Liver (tissue), 9 donors: ENCODE results near the gene CFAP69. TPM values are rescaled to one million over a fixed set of nuclear protein-coding genes. Genes with fewer than 3 reads are reported as not detected.

Experiments used
- DNase-seq: peaks from one replicate; pipeline ENCODE4 v3.0.0-alpha.2; 2017; ENCODE audit warnings: low spot score
- H3K27ac ChIP-seq, 2 donors: one replicate each; pipeline ENCODE4 v1.7.0; 2013; ENCODE audit warnings: inconsistent platforms in 2 of 2, low read length in 2 of 2, control low read depth in 1 of 2, low read depth in 1 of 2, mild to moderate bottlenecking in 1 of 2
- H3K27me3 ChIP-seq, 4 donors: one replicate each; pipeline versions ENCODE4 v1.6.1 to v1.7.0; 2013; ENCODE audit warnings: low read length in 3 of 4, inconsistent platforms in 1 of 4, mild to moderate bottlenecking in 1 of 4, moderate library complexity in 1 of 4; ENCODE audit not compliant: control insufficient read depth in 4 of 4, insufficient read depth in 4 of 4
- H3K36me3 ChIP-seq, 4 donors: one replicate each; pipeline versions ENCODE4 v1.6.1 to v1.7.0; 2013; ENCODE audit warnings: low read length in 3 of 4, mild to moderate bottlenecking in 3 of 4, low read depth in 1 of 4, moderate library complexity in 1 of 4; ENCODE audit not compliant: control insufficient read depth in 4 of 4, insufficient read depth in 3 of 4
- H3K4me1 ChIP-seq, 4 donors: one replicate each; pipeline versions ENCODE4 v1.6.1 to v1.7.0; 2013; ENCODE audit warnings: low read length in 3 of 4, mild to moderate bottlenecking in 3 of 4, moderate library complexity in 1 of 4; ENCODE audit not compliant: control insufficient read depth in 4 of 4, insufficient read depth in 4 of 4
- H3K4me3 ChIP-seq, 3 donors: one replicate each; pipeline versions ENCODE4 v1.6.1 to v1.7.0; 2013; ENCODE audit warnings: low read length in 3 of 3, control low read depth in 1 of 3, low read depth in 1 of 3, mild to moderate bottlenecking in 1 of 3
- H3K9ac ChIP-seq, 2 donors: one replicate each; pipeline ENCODE4 v1.7.0; 2013; ENCODE audit warnings: low read length in 2 of 2, mild to moderate bottlenecking in 2 of 2, moderate library complexity in 2 of 2, control low read depth in 1 of 2, low read depth in 1 of 2
- H3K9me3 ChIP-seq, 4 donors: one replicate each; pipeline versions ENCODE4 v1.6.1 to v1.7.0; 2013; ENCODE audit warnings: low read length in 3 of 4; ENCODE audit not compliant: control insufficient read depth in 4 of 4
- ATF3 ChIP-seq: IDR thresholded peaks from 2 replicates; pipeline ENCODE4 v1.6.1; 2016; ENCODE audit warnings: antibody characterized with exemption
- CTCF ChIP-seq: fragments of 150-350 bp; IDR thresholded peaks from 2 replicates; pipeline ENCODE4 v1.5.1; 2017; ENCODE audit warnings: improper control_type of control experiment, low read depth, low read length; ENCODE audit not compliant: missing input control
- EGR1 ChIP-seq, 2 donors: IDR thresholded peaks; 2 replicates each; pipeline ENCODE4 v1.6.1; 2016 to 2018; ENCODE audit warnings: antibody characterized with exemption in 2 of 2, low read depth in 2 of 2
- FOXA1 ChIP-seq: IDR thresholded peaks from 2 replicates; pipeline ENCODE4 v1.6.1; 2016; ENCODE audit warnings: antibody characterized with exemption
- FOXA2 ChIP-seq: IDR thresholded peaks from 2 replicates; pipeline ENCODE4 v1.6.1; 2016; ENCODE audit warnings: antibody characterized with exemption
- GABPA ChIP-seq, 2 donors: IDR thresholded peaks in 1 of 2; conservative IDR thresholded peaks in 1 of 2; 2 replicates each; pipeline ENCODE4 v1.6.1; 2016; ENCODE audit warnings: antibody characterized with exemption in 2 of 2, mild to moderate bottlenecking in 1 of 2, moderate library complexity in 1 of 2
- HNF4A ChIP-seq, 2 donors: conservative IDR thresholded peaks; 2 replicates each; pipeline ENCODE4 v1.6.1; 2016; ENCODE audit warnings: antibody characterized with exemption in 2 of 2, mild to moderate bottlenecking in 2 of 2
- HNF4G ChIP-seq: IDR thresholded peaks from 2 replicates; pipeline ENCODE4 v1.6.1; 2016; ENCODE audit warnings: antibody characterized with exemption
- JUND ChIP-seq, 2 donors: IDR thresholded peaks; 2 replicates each; pipeline ENCODE4 v1.6.1; 2016; ENCODE audit warnings: antibody characterized with exemption in 2 of 2
- MAX ChIP-seq: IDR thresholded peaks from 2 replicates; pipeline ENCODE4 v1.6.1; 2016; ENCODE audit warnings: antibody characterized with exemption
- NR2F2 ChIP-seq: IDR thresholded peaks from 2 replicates; pipeline ENCODE4 v1.6.1; 2016; ENCODE audit warnings: antibody characterized with exemption
- RAD21 ChIP-seq, 2 donors: IDR thresholded peaks; 2 replicates each; pipeline ENCODE4 v1.6.1; 2016; ENCODE audit warnings: antibody characterized with exemption in 2 of 2, mild to moderate bottlenecking in 2 of 2
- REST ChIP-seq: IDR thresholded peaks from 2 replicates; pipeline ENCODE4 v1.6.1; 2016; ENCODE audit warnings: antibody characterized with exemption, mild to moderate bottlenecking
- RXRA ChIP-seq, 2 donors: IDR thresholded peaks; 2 replicates each; pipeline ENCODE4 v1.6.1; 2017 to 2018; ENCODE audit warnings: antibody characterized with exemption in 2 of 2, mild to moderate bottlenecking in 1 of 2
- SP1 ChIP-seq: IDR thresholded peaks from 2 replicates; pipeline ENCODE4 v1.6.1; 2018; ENCODE audit warnings: antibody characterized with exemption, mild to moderate bottlenecking
- TAF1 ChIP-seq: conservative IDR thresholded peaks from 2 replicates; pipeline ENCODE4 v1.6.1; 2016; ENCODE audit warnings: antibody characterized with exemption, mild to moderate bottlenecking
- YY1 ChIP-seq: IDR thresholded peaks from 2 replicates; pipeline ENCODE4 v1.6.1; 2016; ENCODE audit warnings: antibody characterized with exemption, mild to moderate bottlenecking
- ZBTB33 ChIP-seq: IDR thresholded peaks from 2 replicates; pipeline ENCODE4 v1.6.1; 2016; ENCODE audit warnings: antibody characterized with exemption
- WGBS: extraction: QIAGEN DNeasy Blood & Tissue Kit; methylation state at CpG from one replicate; pipeline ENCODE4 v1.1.7; 2013; 5-methylcytosine and 5-hydroxymethylcytosine counted together
- polyA plus RNA-seq, 2 donors: library from polyadenylated mRNA; stranded (reverse) in 1 of 2; unstranded in 1 of 2; fragments of 200-250 nt in 1 of 2; fragments of >200 nt in 1 of 2; fragmentation: Nextera tagmentation in 1 of 2; extraction: Ambion mirVana in 1 of 2; gene quantifications; one replicate each; pipeline versions ENCODE4 v1.2.1 to v1.2.3, GENCODE V29; 2013 to 2015
- total RNA-seq, 2 donors: library from RNA; depleted of rRNA; stranded (reverse); fragments of >200 nt; gene quantifications; one replicate each; pipeline ENCODE4 v1.2.3, GENCODE V29; 2014
- donor health status: healthy.
- donor health status: healthy.
- donor health status: healthy.
- donor health status: healthy.
- donor health status: healthy.

The CFAP69 gene
- total and polyA plus RNA-seq, 4 donors, result 1.2 to 11.7 (median 4.1) TPM

GRCh38 chr7:90246171-90246570 lies 1.2 kb downstream of the CFAP69 start:
- Histone ChIP-seq H3K36me3 (no peaks in the 10 kb centered on the region), H3K9me3 (no peaks in the 10 kb centered on the region), H3K4me3 (peak overlapping the region; percentile 7 to 71 (median 14)), H3K27me3 (no peaks in the 10 kb centered on the region), H3K27ac (no peak overlapping the region), H3K9ac (no peak overlapping the region), H3K4me1 (peaks cover 0 to 16% (median 13%) of the 10 kb centered on the region in 4 donors)
- TF ChIP-seq RAD21 (IDR thresholded peaks at IDR 0.05), result no peak
- no peak for TF ChIP-seq REST
- TF ChIP-seq ATF3, result no peak
- TF ChIP-seq TAF1, result no peak
- no peak for TF ChIP-seq YY1
- TF ChIP-seq CTCF, result no peak
- TF ChIP-seq HNF4A (conservative IDR thresholded peaks at IDR 0.05), result no peak
- no peak for TF ChIP-seq FOXA2
- no peak for TF ChIP-seq NR2F2
- TF ChIP-seq EGR1 (IDR thresholded peaks at IDR 0.05; ENCODE audit: low read depth in 2 of 2), result no peak
- TF ChIP-seq FOXA1, result no peak
- TF ChIP-seq SP1, result no peak
- TF ChIP-seq ZBTB33, result no peak
- TF ChIP-seq MAX, result no peak
- TF ChIP-seq HNF4G, result no peak
- TF ChIP-seq RXRA (IDR thresholded peaks at IDR 0.05), result no peak
- no peak for TF ChIP-seq JUND (IDR thresholded peaks at IDR 0.05)
- TF ChIP-seq GABPA (IDR thresholded peaks at IDR 0.05 in 1 of 2, conservative IDR thresholded peaks at IDR 0.05 in 1 of 2), result no peak
- WGBS, result 29% methylated on average over 9 of the region's 9 CpGs
- DNase-seq, result no peak
